Endothelial cell of umbilical vein (primary cell): ENCODE measurements around the gene CCL13. TPM values are rescaled to one million over a fixed set of nuclear protein-coding genes. Genes with fewer than 3 reads are reported as not detected.

Source experiments
- BruUV-seq: library from RNA; stranded (reverse); fragments of 400-500 nt; replicated peaks from 2 replicates; lab custom pipeline; 2021; lab: Mats Ljungman, UMichigan
- CTCF ChIA-PET: fragments of 300-600, 350-600 bp; sonication (Branson Sonifier 250); formaldehyde crosslinking; loops from one replicate; lab custom pipeline; 2021; ENCODE audit warnings: antibody characterized with exemption, inconsistent platforms; lab: Charles Lee
- POLR2A ChIA-PET: fragments of 300-600, 350-600 bp; sonication (Branson Sonifier 250); formaldehyde crosslinking; loops from one replicate; lab custom pipeline; 2021; ENCODE audit warnings: antibody characterized with exemption, inconsistent platforms; lab: Charles Lee
- DNase-seq: peaks from one replicate; pipeline ENCODE4 v3.0.0-alpha.2; 2011; ENCODE audit warnings: low read depth, low spot score
- FAIRE-seq: peaks from 2 replicates; lab custom pipeline; 2011; peaks lifted over from hg19 to GRCh38; lab: Jason Lieb, UNC
- H2AFZ ChIP-seq: 2 replicates; pipeline ENCODE4 v1.6.0; 2012; ENCODE audit warnings: low read depth, low read length, control low read depth, inconsistent platforms
- H3K27ac ChIP-seq: 2 replicates; pipeline ENCODE4 v1.5.1; 2011; ENCODE audit warnings: low read depth, mild to moderate bottlenecking, control low read depth, low read length, moderate library complexity; ENCODE audit not compliant: insufficient read depth
- H3K27me3 ChIP-seq, 2 experiments: 2 replicates each; pipeline versions ENCODE4 v1.6.0 to v1.6.1; 2011; ENCODE audit warnings: low read length in 2 of 2, mixed read lengths in 1 of 2; ENCODE audit not compliant: control insufficient read depth in 2 of 2, insufficient read depth in 2 of 2
- H3K36me3 ChIP-seq, 2 experiments: 2 replicates in 1 of 2; 3 replicates in 1 of 2; pipeline ENCODE4 v1.5.1; 2011; ENCODE audit warnings: low read length in 2 of 2, mild to moderate bottlenecking in 1 of 2, moderate library complexity in 1 of 2; ENCODE audit not compliant: control insufficient read depth in 2 of 2, insufficient read depth in 2 of 2; ENCODE audit errors: extremely low read depth in 1 of 2
- H3K4me1 ChIP-seq: 3 replicates; pipeline ENCODE4 v1.5.1; 2011; ENCODE audit warnings: mild to moderate bottlenecking, low read length; ENCODE audit not compliant: control insufficient read depth, insufficient read depth; ENCODE audit errors: extremely low read depth
- H3K4me2 ChIP-seq: 2 replicates; pipeline ENCODE4 v1.6.1; 2011; ENCODE audit warnings: low read length, control low read depth, mixed read lengths; ENCODE audit not compliant: insufficient read depth
- H3K4me3 ChIP-seq, 3 experiments: fragments of 200-600 bp in 1 of 3; sonication (generic), shearing (Covaris generic) in 1 of 3; replicated peaks in 1 of 3; 2 replicates each; pipeline ENCODE4 v1.5.1; 2011 to 2016; ENCODE audit warnings: control low read depth in 3 of 3, low read length in 3 of 3, mild to moderate bottlenecking in 2 of 3, inconsistent platforms in 1 of 3, low read depth in 1 of 3, moderate library complexity in 1 of 3; ENCODE audit not compliant: insufficient read depth in 1 of 3
- H3K79me2 ChIP-seq: 2 replicates; pipeline ENCODE4 v1.6.0; 2012; ENCODE audit warnings: low read length, inconsistent platforms; ENCODE audit not compliant: control insufficient read depth, insufficient read depth
- H3K9ac ChIP-seq: replicated peaks from 2 replicates; pipeline ENCODE3; 2011; ENCODE audit warnings: low read length, control low read depth; ENCODE audit not compliant: insufficient read depth; ENCODE audit errors: extremely low read depth
- H3K9me1 ChIP-seq: replicated peaks from 3 replicates; pipeline ENCODE4 v1.6.0; 2011; ENCODE audit warnings: mild to moderate bottlenecking, low read length; ENCODE audit not compliant: control insufficient read depth, insufficient read depth; ENCODE audit errors: extremely low read depth
- H3K9me3 ChIP-seq: replicated peaks from 2 replicates; pipeline ENCODE4 v1.5.1; 2012; ENCODE audit warnings: low read length, inconsistent platforms; ENCODE audit not compliant: control insufficient read depth, insufficient read depth
- H4K20me1 ChIP-seq: replicated peaks from 2 replicates; pipeline ENCODE3; 2011; ENCODE audit warnings: mild to moderate bottlenecking, low read length; ENCODE audit not compliant: control insufficient read depth, insufficient read depth; ENCODE audit errors: extremely low read depth
- CTCF ChIP-seq, 2 donors: IDR thresholded peaks; 1 replicate in 1 of 2; 2 replicates in 1 of 2; pipeline ENCODE4 v1.5.1; 2011; ENCODE audit warnings: low read length in 2 of 2, mild to moderate bottlenecking in 2 of 2, moderate library complexity in 2 of 2, control low read depth in 1 of 2, inconsistent platforms in 1 of 2, low read depth in 1 of 2; ENCODE audit not compliant: insufficient read depth in 1 of 2; ENCODE audit errors: extremely low read depth in 1 of 2
- EZH2 ChIP-seq: IDR thresholded peaks from 2 replicates; pipeline ENCODE4 v1.6.1; 2012; ENCODE audit warnings: borderline replicate concordance, low read depth, mild to moderate bottlenecking, moderate library complexity, low read length, inconsistent platforms; ENCODE audit not compliant: severe bottlenecking
- FOS ChIP-seq: IDR thresholded peaks from 2 replicates; pipeline ENCODE4 v1.6.1; 2011; ENCODE audit warnings: mild to moderate bottlenecking, low read length, moderate library complexity, borderline replicate concordance; ENCODE audit not compliant: insufficient read depth
- GATA2 ChIP-seq: IDR thresholded peaks from 2 replicates; pipeline ENCODE4 v1.7.0; 2011; ENCODE audit warnings: low read depth, mild to moderate bottlenecking, moderate library complexity, mixed read lengths, low read length; ENCODE audit not compliant: insufficient read length, insufficient read depth
- JUN ChIP-seq: IDR thresholded peaks from 2 replicates; pipeline ENCODE4 v1.6.1; 2011; ENCODE audit warnings: borderline replicate concordance, low read depth; ENCODE audit not compliant: insufficient read length, insufficient read depth
- MAX ChIP-seq: IDR thresholded peaks from 2 replicates; pipeline ENCODE4 v1.6.1; 2011; ENCODE audit not compliant: insufficient read depth, insufficient read length
- MYC ChIP-seq: IDR thresholded peaks from one replicate; pipeline ENCODE4 v1.6.1; 2011; ENCODE audit warnings: mild to moderate bottlenecking, low read depth, low read length
- POLR2A ChIP-seq: IDR thresholded peaks from 2 replicates; pipeline ENCODE4 v1.6.1; 2012; ENCODE audit warnings: low read depth, mild to moderate bottlenecking, control low read depth, low read length
- POLR2AphosphoS5 ChIP-seq: IDR thresholded peaks from 2 replicates; pipeline ENCODE4 v1.6.1; 2012; ENCODE audit warnings: low read depth, mild to moderate bottlenecking, control low read depth, low read length, moderate library complexity; ENCODE audit not compliant: insufficient read depth
- dilution Hi-C: fragments of 300-500 bp; cut with MboI; formaldehyde crosslinking; loops from one replicate; pipeline ENCODE4 v1.15.0; 2019; ENCODE audit warnings: low sequenced_read_pairs; ENCODE audit not compliant: extremely low pct_ligation_motif_present
- intact Hi-C: fragments of 100-400 bp; cut with micrococcal nuclease; formaldehyde crosslinking; loops from one replicate; pipeline ENCODE4 v1.10.0; 2022
- polyA plus RNA-seq, 4 experiments: library from polyadenylated mRNA; depleted of rRNA in 3 of 4; stranded (reverse) in 3 of 4; unstranded in 1 of 4; fragments of >200 nt; gene quantifications; 2 replicates each; pipeline versions ENCODE4 v1.2.1 to v1.2.3, GENCODE V29; 2011 to 2012; ENCODE audit warnings: missing spikeins in 1 of 4
- total RNA-seq: library from RNA; stranded (reverse); gene quantifications from 2 replicates; pipeline ENCODE4 v1.2.3, GENCODE V29; 2021

Gene CCL13
- total and polyA plus RNA-seq, 2 donors (not counting 3 experiments of a cell fraction or from before 2014, with no cell fraction given), result not detected

DNA sequence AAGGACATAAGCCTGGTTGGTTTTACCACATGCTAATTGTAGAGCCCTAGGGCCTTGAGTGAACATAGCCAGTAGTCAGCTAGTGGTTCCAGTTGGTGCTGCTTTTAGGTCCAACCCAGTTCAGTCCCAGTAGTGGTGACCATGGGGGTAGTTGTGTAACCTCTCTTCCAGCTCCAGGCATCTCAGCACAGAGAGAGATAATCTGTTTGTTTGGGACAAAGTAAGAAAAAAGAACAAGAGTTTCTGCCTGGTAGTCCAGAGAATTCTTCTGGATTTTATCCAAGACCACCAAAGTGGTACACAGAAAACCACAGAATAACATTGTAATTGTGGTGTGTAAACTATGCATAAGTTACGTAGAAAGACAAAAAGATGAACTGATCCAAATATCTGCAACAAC, 5.2 kb upstream of the CCL13 start:
- no peak overlapping the region for H2AFZ ChIP-seq
- peaks cover 4 to 5% of the 10 kb centered on the region in 2 experiments for H3K27me3 ChIP-seq
- TF ChIP-seq POLR2AphosphoS5 (no peak), JUN (no peak), EZH2 (no peak), MYC (no peak), POLR2A (no peak), GATA2 (no peak), MAX (no peak), FOS (no peak), CTCF (IDR thresholded peaks at IDR 0.05; ENCODE audit: extremely low read depth in 1 of 2, insufficient read depth in 1 of 2, low read depth in 1 of 2, low read length in 2 of 2) (no peak)
- no peak for DNase-seq
- H3K27ac ChIP-seq, result no peak overlapping the region
- dilution Hi-C loops, result no loop called here
- no TSS peak for BruUV-seq
- no peaks in the 10 kb centered on the region for H4K20me1 ChIP-seq
- H3K4me2 ChIP-seq, result no peak overlapping the region
- H3K4me1 ChIP-seq, result no peaks in the 10 kb centered on the region
- ChIA-PET CTCF (interaction anchor here (5.7 kb wide), 1 partner anchor 10 kb away, joined by 30 read pairs; no protein-coding TSS in a partner anchor), POLR2A (no interaction called here)
- FAIRE-seq, result no peak
- H3K79me2 ChIP-seq, result no peaks in the 10 kb centered on the region
- H3K9ac ChIP-seq, result no peak overlapping the region
- H3K4me3 ChIP-seq, result no peak overlapping the region
- H3K9me1 ChIP-seq, result no peaks in the 10 kb centered on the region
- H3K36me3 ChIP-seq, result no peaks in the 10 kb centered on the region
- intact Hi-C loops, result no loop called here
- H3K9me3 ChIP-seq, result no peaks in the 10 kb centered on the region
